Activated gamma-delta T cell (primary cell): ENCODE results near the gene PLCH2.
"Not testable (repeated sequence)": the region's sequence is repeated elsewhere in the genome, so short reads cannot be mapped to it uniquely, and the experiment has no call there.

Experiments
- DNase-seq: peaks from one replicate; lab custom pipeline; 2025; lab: John Stamatoyannopoulos, UW

Gene PLCH2

GRCh38 chr1:2546515-2547209 is 70.6 kb downstream of the PLCH2 start:
- peak; percentile 76 for DNase-seq

- DNase-seq, result no peak
These were observed 71.3 kb downstream of the PLCH2 start for GRCh38 chr1:2547210-2548067.

GRCh38 chr1:2548068-2548589 is 72.0 kb downstream of the PLCH2 start:
- peak; percentile 52 for DNase-seq

GRCh38 chr1:2549367-2550029 is 73.4 kb downstream of the PLCH2 start:
- not testable (repeated sequence) for DNase-seq

GRCh38 chr1:2550309-2550861 is 74.3 kb downstream of the PLCH2 start:
- not testable (repeated sequence) for DNase-seq

GRCh38 chr1:2551544-2551943 is 75.5 kb downstream of the PLCH2 start:
- DNase-seq, result not testable (repeated sequence)

- no peak for DNase-seq
These were observed 76.1 kb downstream of the PLCH2 start for GRCh38 chr1:2552189-2552588.

- not testable (repeated sequence) for DNase-seq
These were observed 77.0 kb downstream of the PLCH2 start for GRCh38 chr1:2553076-2553475.

GRCh38 chr1:2553871-2554620 is 78.0 kb downstream of the PLCH2 start:
- no peak for DNase-seq

- no peak for DNase-seq
These were observed 78.7 kb downstream of the PLCH2 start for GRCh38 chr1:2554621-2555387.
